T-helper 1 cell (primary cell): ENCODE data around the gene DGUOK.
"Not testable (repeated sequence)": the region's sequence is repeated elsewhere in the genome, so short reads cannot be mapped to it uniquely, and the experiment has no call there.

Experiments used
- DNase-seq, 5 donors: peaks; one replicate each; pipeline ENCODE4 v3.0.0-alpha.2; 2012 to 2020

The DGUOK gene

DNA sequence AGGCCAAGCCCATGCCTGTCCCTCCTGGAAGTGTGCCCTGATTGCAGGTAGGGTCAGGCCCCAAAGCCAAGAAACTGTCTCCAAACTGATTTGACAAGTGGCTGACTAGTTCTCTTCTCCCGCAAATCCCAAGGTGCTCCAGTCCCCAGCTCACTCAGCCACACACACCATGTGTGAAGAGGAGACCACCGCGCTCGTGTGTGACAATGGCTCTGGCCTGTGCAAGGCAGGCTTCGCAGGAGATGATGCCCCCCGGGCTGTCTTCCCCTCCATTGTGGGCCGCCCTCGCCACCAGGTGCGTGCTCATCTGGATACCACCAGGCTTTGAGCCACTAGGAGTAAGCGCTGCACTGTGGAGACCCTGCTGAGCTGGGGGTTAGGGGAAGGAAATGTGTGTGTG, 25.5 kb upstream of the DGUOK start:
- no peak for DNase-seq

DNA sequence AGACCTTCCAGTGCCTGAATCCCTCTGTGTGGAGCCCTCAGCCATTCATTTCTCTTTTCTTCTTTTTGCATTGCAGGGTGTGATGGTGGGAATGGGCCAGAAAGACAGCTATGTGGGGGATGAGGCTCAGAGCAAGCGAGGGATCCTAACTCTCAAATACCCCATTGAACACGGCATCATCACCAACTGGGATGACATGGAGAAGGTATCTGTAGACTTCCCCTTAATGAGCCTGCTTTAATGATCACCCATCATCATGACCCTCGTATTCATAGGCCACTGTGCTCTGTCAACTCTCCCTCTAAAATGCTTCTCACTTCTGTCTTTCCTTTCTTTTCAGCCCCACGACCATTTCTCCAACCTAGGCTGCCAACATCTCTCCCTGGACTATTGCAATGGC, 24.4 kb upstream of the DGUOK start:
- no peak for DNase-seq

DNA sequence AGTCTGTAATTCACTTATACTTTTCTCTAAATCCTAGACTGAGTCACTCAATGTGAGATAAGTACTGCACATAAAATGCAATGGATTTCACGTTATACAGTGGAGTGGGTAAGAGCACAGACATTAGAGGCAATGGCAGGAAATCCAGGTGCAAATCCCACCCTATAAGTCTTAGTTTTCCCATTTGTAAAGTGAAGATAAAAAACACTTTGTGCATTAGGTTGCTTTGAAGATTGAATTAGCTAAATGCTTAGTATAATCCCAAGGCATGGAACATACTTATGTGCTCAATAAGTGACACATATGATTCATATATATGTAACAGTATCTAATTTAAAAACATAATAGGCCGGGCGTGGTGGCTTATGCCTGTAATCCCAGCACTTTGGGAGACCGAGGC, 23.4 kb upstream of the DGUOK start:
- no peak for DNase-seq

DNA sequence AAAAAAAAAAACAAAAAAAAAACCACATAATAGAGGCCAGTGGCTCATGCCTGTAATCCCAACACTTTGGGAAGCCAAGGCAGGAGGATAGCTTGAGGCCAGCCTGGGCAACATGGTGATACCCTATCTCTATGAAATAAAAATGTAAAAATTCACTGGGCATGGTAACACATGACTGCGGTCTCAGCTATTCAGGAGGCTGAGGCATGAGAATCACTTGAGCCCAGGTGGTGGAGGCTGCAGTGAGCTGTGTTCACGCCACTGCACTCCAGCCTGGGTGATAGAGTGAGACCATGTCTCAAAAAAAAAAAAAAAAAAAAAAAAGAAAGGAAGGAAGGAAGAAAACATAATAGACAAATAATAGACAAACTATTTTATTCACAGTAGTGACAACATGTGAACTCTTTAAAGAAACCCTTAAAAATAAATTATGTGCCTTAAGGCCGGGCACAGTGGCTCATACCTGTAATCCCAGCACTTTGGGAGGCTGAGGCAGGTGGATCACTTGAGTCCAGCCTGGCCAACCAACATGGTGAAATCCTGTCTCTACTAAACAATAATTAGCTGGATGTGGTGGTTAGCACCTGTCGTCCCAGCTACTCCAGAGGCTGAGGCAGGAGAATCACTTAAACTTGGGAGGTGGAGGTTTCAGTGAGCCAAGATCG, 22.6 kb upstream of the DGUOK start:
- DNase-seq = not testable (repeated sequence)

DNA sequence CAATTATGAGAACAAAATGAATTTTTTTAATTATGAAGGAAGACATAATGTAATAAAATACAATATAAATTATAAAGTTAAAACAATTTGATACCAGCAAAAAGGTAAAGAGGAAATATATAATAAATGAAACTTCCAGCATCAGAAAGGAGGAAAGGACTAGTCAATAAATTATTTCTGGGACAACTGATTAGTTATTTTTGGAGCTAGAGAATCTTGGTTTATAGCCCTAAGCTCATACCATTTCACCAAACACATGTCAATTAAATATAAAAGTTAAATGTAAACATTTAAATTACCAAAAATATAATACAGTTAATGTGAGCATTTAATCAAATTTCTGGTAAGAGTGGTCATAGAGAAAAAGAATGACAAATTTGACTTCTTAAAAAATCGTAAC, 21.7 kb upstream of the DGUOK start:
- DNase-seq = no peak

DNA sequence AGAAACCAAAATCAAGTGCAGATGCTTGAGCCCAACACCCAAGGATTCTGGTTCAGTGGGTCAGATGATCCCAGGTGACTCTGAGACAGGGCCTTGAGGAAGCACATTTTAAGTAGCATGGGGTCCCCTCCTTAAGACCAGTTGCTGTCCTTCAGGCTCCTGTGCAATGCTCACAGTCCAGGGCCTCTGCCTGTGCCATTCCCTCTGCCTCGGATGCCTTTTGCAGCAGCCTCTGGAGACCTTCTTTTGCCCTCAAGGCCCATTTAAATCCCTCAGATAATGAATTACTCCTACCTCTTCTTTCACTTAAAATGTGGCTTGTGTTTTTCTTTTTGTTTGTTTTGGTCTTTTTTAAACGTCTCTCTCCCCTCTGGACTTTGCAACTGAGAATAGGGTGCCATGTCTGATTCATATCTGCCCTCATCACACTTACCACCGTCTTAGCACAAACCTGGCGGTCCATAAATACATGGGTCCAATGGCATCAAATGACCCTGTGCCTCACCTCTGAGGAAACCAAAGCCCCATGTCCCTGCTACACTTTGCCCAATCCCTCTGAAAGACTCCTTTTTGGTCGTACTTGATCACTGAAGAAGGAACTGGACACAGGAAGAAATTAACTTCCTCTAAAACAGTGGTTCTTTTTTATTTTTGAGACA, 19.7 kb upstream of the DGUOK start:
- DNase-seq = no peak

DNA sequence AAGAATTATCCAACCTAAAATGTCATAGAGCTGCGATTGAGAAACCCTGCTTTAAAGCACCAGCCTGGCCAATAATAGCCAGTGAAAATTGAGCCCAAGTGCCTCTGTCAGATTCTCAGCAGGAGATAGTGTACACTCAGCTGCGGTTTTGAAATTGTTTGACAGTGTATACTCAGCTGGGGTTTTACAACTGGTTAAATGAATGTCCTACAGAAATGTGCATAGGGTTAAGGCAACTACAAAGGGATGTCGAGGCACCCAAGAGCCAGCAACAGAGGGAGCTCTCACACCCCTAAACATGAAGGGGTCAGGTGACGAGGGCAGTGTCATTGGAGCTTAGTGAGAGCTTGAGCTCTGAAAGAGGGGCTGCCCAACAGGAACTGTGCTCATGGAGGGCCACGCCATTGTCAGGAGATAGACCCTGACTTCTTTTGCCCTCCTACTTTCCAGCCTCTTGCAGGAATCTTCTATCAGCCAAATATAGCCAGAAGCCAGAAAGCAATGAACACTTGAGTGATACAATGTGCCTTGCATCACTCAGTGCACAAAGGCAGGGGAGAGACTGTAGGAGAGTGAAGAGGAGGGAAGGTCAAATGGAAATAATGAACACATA, 18.7 kb upstream of the DGUOK start:
- peak in 4 of 5 donors; percentile 21 to 51 (median 34) for DNase-seq

DNA sequence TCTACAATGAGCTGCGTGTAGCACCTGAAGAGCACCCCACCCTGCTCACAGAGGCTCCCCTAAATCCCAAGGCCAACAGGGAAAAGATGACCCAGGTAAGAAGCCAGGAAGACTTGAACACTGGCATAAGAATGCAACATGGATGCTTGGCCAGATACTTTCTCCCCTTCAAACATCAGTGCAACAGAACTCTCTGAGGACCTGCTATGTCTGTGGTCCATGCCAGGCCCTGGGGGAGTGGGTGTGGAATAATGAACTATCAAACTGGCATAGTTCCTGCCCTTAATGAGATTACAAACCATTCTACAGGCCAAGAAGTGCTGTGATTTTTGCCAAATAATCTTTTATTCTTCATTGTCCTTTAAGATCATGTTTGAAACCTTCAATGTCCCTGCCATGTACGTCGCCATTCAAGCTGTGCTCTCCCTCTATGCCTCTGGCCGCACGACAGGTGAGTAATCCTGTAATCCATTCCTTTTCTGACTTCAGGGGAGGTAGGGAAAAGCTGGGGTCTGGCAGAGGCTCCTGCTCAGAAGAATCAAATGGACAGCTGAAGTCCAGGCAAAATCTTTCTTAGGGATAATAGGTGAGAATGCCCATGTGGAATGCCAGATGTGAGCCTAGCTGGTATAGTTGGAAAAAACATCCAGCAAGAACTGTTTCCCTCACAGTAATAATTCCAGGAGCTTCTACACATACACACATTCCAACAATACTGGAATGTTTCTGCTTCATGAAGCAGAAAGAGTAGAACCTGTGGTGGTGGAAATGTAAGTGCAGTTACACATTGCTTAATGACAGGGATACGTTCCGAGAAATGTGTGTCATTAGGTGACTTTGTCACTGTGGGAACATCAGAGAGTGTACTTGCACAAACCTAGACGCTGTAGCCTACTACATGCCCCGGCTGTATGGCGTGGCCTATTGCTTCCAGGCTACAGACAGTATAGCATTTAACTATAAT, 17.7 kb upstream of the DGUOK start:
- no peak for DNase-seq

DNA sequence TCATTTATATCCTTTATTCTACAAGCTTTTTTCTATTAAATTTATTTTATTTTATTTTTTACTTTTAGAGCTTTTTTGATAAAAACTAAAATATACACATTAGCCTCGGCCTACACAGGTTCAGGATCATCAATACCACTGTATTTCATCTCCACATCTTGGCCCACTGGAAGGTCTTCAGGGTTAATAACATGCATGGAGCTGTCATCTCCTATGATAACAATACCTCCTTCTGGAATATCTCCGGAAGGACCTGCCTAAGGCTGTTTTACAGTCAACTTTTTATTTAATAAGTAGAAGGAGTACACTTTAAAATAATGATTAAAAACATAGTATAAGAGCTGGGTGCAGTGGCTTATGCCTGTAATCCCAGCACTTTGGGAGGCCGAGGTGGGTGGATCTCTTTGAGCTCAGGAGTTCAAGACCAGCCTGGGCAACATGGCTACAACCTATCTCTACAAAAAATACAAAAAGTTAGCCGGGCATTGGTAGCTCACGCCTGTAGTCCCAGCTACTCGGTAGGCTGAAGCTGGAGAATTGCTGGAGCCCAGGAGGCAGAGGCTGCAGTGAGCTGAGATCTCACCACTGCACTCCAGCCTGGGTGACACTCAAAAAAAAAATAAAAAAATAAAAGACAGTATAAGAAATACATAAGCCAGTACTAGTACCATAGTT, 15.7 kb upstream of the DGUOK start:
- no peak for DNase-seq

DNA sequence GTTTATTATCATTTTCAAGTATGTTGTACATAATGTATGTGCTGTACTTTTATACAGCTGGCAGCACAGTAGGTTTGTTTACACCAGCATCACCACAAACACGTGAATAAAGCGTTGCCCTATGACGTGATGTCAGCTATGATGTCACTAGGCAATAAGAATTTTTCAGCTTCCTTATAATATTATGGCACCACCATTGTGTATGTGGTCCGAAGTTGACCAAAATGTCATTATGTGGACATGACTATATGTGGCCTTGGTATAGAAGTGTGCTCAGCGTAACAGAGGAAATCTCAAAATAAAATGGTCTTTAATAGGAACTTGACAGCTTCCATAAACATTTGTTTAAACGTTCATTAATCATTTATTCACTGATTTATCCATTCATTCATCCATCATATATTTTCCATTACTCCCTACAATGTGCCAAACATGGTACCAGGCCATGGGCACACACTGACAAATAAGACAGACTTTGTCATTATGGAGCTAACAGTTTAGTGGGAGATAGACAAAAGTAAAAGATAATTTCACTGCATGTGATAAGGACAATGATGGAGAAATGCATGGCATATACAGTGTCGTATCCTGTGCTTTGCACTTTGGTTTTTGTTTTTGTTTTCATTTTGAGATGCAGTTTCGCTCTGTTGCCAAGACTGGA, 15.0 kb upstream of the DGUOK start:
- DNase-seq = no peak

DNA sequence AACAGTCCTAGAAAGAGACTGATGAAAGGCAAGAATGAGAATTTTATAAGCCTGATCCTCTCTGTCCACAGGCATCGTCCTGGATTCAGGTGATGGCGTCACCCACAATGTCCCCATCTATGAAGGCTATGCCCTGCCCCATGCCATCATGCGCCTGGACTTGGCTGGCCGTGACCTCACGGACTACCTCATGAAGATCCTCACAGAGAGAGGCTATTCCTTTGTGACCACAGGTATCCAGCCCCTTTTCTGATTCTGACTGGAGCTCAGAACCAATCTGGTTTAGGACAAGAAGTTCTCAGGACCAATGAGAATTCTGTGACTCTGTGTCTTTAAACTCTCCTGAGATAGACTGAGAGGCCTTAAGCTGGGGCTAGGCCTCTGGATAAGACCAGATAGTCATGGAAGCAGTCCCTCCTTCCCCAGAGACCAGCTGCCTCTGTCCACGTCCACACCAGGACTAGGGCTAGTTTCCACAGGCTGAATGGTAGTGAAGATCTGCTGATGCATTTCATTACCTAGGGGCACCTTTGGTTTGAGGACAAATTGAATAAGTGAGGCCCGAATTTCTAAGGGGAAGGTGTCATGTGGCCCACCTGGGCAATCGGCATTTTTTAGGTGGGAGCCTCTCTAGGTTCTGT, 13.1 kb upstream of the DGUOK start:
- DNase-seq = no peak

DNA sequence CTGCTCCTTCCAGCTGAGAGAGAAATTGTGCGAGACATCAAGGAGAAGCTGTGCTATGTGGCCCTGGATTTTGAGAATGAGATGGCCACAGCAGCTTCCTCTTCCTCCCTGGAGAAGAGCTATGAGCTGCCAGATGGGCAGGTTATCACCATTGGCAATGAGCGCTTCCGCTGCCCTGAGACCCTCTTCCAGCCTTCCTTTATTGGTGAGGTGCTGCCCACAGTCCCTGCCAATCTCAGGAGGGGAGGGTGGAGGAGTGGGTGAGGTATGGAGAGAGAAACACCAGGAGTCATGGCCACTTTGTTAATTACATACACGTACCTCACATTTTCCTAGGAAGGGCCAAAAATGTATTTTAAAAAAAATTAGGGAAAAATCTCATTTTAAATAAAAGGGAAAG, 12.0 kb upstream of the DGUOK start:
- no peak for DNase-seq

DNA sequence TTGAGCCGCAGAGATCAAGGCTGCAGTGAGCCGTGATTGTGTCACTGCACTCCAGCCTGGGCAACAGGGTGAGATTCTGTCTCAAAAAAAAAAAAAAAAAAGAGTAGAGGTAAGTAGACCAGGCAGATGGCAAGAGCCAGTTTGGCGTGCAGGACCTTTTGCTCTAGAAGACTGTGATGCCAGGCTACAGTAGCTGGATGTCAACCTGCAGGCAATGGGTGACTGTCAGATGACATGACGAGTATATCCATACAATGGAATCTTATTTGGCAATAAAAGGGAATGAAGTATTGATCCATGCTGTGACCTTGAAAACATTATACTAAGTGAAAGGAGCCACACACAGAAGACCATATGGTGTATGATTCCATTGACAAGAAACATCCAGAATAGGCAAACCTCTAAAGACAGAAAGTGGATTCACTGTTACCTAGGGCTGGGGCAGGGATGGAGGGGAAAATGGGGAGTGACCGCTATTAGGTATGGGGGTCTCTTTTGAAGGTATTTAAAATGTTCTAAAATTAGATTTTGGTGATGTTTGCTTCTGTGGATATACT, 11.2 kb upstream of the DGUOK start:
- DNase-seq = no peak

DNA sequence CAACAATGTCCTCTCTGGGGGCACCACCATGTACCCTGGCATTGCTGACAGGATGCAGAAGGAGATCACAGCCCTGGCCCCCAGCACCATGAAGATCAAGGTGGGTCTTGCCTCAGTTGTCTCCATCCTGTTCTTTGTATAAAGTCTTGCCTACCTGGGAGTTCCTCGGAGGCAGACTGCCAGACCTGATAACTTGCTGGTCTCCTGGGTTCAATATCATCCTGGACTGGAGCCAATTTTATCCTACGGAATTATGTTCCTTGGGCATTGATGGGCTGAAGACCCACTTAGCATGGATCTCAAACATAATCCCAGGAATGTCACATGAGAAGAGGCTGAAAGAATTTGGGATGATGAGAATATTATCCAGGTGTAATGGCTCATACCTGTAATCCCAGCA, 10.0 kb upstream of the DGUOK start:
- DNase-seq = no peak

DNA sequence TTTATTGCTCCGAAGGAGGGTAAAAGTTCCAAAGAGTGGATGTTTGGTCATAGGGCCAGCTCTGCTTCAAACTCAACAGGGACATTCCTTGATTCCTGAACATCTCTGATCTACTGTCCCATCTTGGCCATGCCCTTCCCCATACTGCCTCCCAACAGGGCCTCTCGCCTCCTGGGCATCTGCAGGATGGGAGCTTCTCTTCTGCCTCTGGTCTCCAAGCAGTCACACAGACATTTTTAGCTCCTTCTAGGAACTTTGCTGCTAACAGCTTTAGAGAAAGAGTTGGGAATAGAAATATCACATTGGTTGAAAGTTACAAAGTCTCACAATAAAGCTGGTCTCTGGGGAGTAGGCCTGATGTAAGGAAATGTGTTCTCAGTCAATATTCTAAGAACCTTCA, 9.4 kb upstream of the DGUOK start:
- no peak for DNase-seq

DNA sequence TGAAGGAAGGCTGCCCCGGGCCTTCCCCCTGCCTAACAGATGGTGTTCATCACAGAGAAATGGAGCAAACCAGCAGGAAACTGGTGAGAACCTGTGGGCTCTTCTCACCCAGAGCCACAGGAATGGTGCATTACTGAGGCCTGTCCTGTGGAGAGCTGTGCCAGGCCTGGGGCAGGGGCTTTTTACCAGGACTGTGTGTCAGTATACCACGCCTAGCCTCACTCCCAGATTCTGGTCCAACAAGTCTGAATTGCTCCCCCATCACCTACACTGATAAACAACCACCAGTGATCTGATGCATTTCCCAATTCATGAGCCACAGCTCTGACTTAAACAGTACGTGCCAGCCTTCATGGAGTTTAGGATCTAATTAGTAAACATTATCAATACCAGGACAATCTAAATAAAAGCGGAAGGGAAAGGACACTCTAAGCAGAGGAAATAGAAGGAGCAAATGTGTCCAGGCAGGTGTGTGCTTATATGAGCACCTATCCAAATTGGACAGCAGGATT, 8.9 kb upstream of the DGUOK start:
- DNase-seq = no peak

DNA sequence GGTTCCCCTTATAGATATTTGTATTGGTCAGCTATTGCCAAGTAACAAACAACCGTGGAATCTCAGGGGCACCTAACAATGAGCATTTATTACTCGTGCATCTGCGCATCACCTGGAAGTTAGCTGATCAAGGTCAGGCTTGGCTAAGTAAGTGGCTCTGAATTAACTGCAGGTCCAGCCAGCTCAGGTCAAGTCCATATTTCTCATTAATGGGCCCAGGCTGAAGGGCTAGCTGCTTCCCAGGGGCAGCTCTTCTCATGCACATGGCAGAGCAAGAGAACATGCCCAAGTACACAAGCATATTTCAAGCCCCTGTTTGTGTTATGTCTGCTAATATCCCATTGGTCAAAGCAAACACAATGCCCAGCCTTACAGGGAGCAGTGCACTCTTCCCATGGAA, 7.8 kb upstream of the DGUOK start:
- DNase-seq = no peak

DNA sequence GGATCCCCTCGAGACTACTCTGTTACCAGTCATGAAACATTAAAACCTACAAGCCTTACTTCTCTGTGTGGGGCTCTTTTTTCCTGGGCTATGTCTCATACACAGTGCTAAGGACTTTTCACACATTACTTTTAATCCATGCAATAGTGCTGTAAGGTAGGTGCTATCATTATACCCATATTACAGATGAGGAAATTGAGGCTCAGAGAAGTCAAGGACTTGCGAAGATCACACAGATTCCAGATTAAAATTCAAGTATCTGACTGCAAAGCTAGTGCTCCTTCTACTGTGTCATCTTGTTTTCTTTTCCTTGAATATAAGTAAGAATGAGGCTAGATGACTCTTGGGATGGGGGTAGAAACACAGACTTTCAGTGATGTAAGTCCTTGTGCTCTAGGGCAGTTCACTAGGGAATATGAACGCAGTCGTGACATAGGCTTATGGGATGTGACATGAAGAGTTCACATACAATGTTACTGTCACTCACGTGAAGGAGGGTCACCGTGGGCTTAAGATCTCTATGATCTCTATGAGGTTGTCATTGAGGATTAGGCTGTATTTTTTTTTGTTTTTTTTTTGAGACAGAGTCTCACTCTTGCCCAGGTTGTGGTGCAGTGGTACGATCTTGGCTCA, 7.0 kb upstream of the DGUOK start:
- no peak for DNase-seq

DNA sequence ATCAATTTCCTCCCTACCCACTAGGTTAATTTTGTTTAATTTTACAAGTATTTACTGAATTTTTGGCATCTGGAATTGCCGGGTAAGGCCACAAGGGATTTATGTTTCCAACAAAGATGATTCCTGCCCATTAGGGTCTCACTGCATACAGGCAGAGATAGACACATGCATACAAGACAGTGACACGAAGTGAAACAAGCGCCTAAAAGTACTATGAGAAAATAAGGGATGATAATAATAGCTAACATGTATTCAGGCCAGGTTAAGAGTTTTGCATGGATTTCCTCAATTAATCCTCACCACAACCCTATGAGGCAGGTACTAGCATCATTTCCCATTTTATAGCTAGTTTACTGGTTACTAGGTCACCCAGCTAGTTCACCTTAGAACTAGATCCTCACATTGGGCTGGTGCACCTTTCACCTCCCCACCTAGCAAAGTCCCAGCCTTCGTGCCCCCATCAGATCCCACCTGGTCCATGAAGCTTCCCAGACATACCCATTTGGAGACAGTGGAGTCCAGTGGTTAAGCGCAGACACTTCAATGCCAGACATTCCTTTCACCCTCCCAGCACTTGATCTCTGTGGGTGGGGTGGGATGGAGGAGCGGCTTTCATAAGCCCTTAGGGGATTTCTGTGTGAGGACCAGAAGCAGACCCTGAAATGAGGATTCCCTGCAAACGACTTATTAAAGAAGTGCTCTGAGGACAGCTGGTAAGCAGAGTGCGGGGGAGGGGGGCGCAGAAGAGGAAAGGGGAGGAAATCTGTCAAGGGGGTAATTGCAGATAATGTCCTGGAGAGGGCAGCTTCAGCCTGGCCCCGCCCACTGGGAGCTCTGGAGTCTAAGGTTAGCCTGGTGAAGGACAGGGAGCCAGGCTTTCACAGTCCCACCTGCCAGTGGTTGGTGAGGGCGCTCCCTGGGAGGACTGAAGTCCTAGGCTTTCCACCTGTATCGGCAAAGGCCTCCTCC, 5.8 kb upstream of the DGUOK start:
- peak in 3 of 5 donors; percentile 9 to 24 (median 14) for DNase-seq
